Measurements from ENCODE around the gene COL6A1. TPM values are rescaled to one million over a fixed set of nuclear protein-coding genes. Genes with fewer than 3 reads are reported as not detected.

Gene COL6A1
- total RNA-seq, 1 donor from 2014 or later: 154 TPM

DNA sequence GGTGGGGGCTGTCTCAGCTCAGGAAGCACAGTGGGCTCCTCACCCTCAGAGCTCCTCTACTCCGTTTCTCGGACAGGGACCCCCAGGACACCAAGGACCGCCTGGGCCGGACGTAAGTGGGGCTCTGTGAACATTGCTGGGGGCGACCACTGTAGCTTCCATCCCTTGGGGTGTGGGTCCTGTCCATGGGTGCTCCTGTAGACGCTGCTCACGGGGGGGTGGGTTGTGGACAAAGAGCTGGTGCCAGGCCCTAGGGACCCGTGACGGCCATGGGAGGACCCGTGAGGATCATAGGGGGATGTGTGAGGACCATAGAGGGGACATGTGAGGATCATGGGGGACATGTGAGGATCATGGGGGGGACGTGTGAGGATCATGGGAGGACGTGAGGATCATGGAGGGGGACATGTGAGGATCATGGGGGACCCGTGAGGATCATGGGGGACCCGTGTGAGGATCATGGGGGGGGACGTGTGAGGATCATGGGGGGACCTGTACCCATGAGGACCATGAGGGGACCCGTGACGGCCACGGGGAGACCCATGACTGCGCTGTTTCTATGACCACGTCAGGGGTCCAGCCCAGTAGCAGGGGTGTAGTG is 18.1 kb downstream of the COL6A1 start:
- Histone ChIP-seq H3K27me3 (ENCODE audit: low read depth) (no peaks in the 10 kb centered on the region), H3K36me3 (peaks cover 90% of the 10 kb centered on the region), H3K4me3 (no peak overlapping the region), H3K9me3 (replicated peaks) (no peaks in the 10 kb centered on the region), H3K4me1 (no peaks in the 10 kb centered on the region), H3K27ac (replicated peaks) (no peak overlapping the region)
- peak; percentile 12 for DNase-seq
- TF ChIP-seq, protein P1, sequence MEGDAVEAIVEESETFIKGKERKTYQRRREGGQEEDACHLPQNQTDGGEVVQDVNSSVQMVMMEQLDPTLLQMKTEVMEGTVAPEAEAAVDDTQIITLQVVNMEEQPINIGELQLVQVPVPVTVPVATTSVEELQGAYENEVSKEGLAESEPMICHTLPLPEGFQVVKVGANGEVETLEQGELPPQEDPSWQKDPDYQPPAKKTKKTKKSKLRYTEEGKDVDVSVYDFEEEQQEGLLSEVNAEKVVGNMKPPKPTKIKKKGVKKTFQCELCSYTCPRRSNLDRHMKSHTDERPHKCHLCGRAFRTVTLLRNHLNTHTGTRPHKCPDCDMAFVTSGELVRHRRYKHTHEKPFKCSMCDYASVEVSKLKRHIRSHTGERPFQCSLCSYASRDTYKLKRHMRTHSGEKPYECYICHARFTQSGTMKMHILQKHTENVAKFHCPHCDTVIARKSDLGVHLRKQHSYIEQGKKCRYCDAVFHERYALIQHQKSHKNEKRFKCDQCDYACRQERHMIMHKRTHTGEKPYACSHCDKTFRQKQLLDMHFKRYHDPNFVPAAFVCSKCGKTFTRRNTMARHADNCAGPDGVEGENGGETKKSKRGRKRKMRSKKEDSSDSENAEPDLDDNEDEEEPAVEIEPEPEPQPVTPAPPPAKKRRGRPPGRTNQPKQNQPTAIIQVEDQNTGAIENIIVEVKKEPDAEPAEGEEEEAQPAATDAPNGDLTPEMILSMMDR (IDR thresholded peaks at IDR 0.05; ENCODE audit: borderline replicate concordance): no peak
- intact Hi-C loops (cut with micrococcal nuclease): no loop called here

DNA sequence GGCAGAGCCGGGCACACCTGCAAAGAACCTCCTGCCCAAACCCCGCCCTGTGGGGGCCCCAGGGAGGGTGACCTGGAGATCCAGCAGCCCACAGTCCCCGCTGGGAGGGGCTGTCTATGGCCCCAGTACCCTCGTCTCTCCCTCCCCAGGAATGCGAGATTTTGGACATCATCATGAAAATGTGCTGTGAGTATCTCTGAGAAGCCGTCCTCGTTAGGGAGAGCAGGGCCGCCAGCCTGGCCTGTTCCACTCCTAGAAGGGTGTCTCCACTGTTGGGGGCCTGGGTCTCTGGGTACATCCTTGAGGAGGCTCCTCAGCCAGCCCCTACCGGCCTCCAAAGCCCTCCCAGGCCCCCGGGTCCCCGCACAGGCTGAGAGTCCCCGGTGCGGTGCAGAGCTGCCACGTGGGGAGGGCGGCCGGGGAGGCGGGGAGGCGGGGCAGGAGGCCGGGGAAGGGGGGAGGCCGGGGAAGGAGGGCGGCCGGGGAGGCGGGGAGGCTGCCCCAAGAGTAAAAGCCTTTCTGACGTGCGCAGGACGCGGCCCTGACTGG is 18.7 kb downstream of the COL6A1 start:
- Histone ChIP-seq H3K27me3 (ENCODE audit: low read depth) (no peaks in the 10 kb centered on the region), H3K4me3 (no peak overlapping the region), H3K4me1 (no peaks in the 10 kb centered on the region), H3K27ac (replicated peaks) (no peak overlapping the region), H3K36me3 (peaks cover 85% of the 10 kb centered on the region), H3K9me3 (replicated peaks) (no peaks in the 10 kb centered on the region)
- intact Hi-C loops (cut with micrococcal nuclease): no loop called here
- DNase-seq: peak; percentile 17
- TF ChIP-seq, protein P1 (IDR thresholded peaks at IDR 0.05; ENCODE audit: borderline replicate concordance): no peak

DNA sequence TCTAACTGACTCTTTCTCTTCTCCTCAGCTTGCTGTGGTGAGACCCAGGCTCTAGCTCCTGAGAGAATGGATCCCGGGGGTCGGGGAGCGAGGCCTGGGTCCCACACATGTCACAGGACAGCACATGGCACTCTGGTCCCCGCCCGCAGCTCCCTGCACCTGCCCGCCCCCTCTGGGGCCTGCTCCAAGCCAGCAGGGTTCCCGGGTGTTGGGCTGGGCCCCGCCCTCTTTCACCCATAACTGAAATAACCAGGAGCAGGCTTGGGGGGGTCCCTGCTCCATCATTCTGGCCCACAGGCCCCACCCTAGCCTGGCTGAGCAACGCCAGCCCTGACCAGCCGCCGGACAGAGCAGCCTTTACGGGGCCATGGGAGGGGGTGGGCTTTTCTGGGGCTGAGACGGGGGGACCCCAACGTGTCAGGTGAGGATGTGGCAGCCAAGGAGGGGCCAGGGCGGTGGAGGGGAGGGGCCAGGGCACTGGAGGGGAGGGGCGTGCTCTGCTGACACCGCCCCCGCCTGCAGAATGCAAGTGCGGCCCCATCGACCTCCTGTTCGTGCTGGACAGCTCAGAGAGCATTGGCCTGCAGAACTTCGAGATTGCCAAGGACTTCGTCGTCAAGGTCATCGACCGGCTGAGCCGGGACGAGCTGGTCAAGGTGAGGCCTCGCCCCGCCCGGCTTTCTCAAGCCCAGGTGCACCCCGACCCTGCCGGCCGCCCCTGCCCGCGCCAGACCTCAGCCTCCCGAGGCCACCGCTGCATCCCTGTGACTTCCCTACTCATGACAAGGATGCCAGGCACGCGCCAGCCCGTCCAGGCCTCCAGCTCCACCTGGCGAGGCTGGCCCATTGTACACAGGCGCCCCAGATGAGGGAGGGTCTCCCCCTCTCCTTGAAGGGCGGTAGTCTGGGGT is 19.4 kb downstream of the COL6A1 start:
- Histone ChIP-seq H3K4me1 (no peaks in the 10 kb centered on the region), H3K27me3 (ENCODE audit: low read depth) (no peaks in the 10 kb centered on the region), H3K4me3 (no peak overlapping the region), H3K9me3 (replicated peaks) (no peaks in the 10 kb centered on the region), H3K36me3 (peaks cover 78% of the 10 kb centered on the region), H3K27ac (replicated peaks) (peak overlapping the region; percentile 16)
- TF ChIP-seq, protein P1 (IDR thresholded peaks at IDR 0.05; ENCODE audit: borderline replicate concordance): no peak
- peak; percentile 16 for DNase-seq
- intact Hi-C loops (cut with micrococcal nuclease): no loop called here

DNA sequence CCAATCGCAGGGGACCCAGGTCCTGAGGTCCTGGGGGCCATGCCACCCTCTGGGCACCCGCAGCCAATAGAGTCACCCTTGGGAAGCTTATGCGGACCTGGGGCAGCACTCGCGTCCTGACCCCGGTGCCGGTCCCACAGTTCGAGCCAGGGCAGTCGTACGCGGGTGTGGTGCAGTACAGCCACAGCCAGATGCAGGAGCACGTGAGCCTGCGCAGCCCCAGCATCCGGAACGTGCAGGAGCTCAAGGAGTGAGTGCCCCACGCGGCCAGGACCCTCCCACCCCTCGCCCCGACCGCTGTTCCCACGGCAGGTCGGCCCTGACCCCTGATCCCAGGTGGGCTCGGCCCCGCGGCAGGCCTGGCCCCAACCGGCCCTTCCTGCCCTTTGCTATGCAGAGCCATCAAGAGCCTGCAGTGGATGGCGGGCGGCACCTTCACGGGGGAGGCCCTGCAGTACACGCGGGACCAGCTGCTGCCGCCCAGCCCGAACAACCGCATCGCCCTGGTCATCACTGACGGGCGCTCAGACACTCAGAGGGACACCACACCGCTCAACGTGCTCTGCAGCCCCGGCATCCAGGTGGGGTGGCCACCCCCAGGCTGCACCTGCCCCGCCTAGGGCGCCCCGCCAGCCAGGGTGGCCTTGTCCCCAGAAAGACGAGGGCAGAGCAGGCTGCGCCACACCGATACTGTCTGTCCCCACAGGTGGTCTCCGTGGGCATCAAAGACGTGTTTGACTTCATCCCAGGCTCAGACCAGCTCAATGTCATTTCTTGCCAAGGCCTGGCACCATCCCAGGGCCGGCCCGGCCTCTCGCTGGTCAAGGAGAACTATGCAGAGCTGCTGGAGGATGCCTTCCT is 20.5 kb downstream of the COL6A1 start:
- peak; percentile 19 for DNase-seq
- H3K4me3 ChIP-seq: no peak overlapping the region
- H3K27ac ChIP-seq (replicated peaks): no peak overlapping the region
- TF ChIP-seq, protein P1 (IDR thresholded peaks at IDR 0.05; ENCODE audit: borderline replicate concordance): no peak
- H3K4me1 ChIP-seq: no peaks in the 10 kb centered on the region
- intact Hi-C loops (cut with micrococcal nuclease): no loop called here
- no peaks in the 10 kb centered on the region for H3K27me3 ChIP-seq (ENCODE audit: low read depth)
- H3K36me3 ChIP-seq: peaks cover 72% of the 10 kb centered on the region
- no peaks in the 10 kb centered on the region for H3K9me3 ChIP-seq (replicated peaks)

Data from left ventricle myocardium inferior (tissue), 1 donor.